K562 (cell line): ENCODE measurements around the gene TTLL10. TPM values are rescaled to one million over a fixed set of nuclear protein-coding genes. Genes with fewer than 3 reads are reported as not detected.

Experiments
- ATAC-seq: fragments of 200-7000 bp; cut with Tn5 transposase; 3 replicates; pipeline ENCODE4 v1.9.1; 2020; ENCODE audit warnings: moderate library complexity
- BruUV-seq: library from RNA; stranded (reverse); fragments of 400-500 nt; replicated peaks from 2 replicates; lab custom pipeline; 2021; lab: Mats Ljungman, UMichigan
- CTCF ChIA-PET: fragments of 300-600 bp; formaldehyde crosslinking; extraction: SDS; loops from one replicate; lab custom pipeline; 2021; ENCODE audit warnings: low intra/inter-chr PET ratio; lab: Yijun Ruan, JAX
- POLR2A ChIA-PET: fragments of 300-600, 350-650 bp; sonication (Branson Sonifier 250); formaldehyde crosslinking; extraction: SDS; loops from one replicate; lab custom pipeline; 2021; ENCODE audit warnings: antibody characterized with exemption, inconsistent platforms; lab: Yijun Ruan, JAX
- DNase-seq, 4 experiments: peaks; one replicate each; pipeline versions ENCODE4 v3.0.0 to v3.0.0-alpha.2; 2011 to 2018; ENCODE audit warnings: low spot score in 3 of 4, mixed read lengths in 3 of 4; ENCODE audit errors: extremely low read depth in 1 of 4
- FAIRE-seq: peaks from 2 replicates; lab custom pipeline; 2011; peaks lifted over from hg19 to GRCh38; lab: Jason Lieb, UNC
- H2AFZ ChIP-seq: 2 replicates; pipeline ENCODE4 v1.6.0; 2011; ENCODE audit warnings: low read depth, low read length, control low read depth, inconsistent platforms
- H3K27ac ChIP-seq: fragments of 200-600 bp; 3 replicates; pipeline ENCODE4 v1.8.0; 2011; ENCODE audit warnings: low read depth, mild to moderate bottlenecking, control low read depth, inconsistent platforms, low read length, moderate library complexity, mixed read lengths; ENCODE audit errors: extremely low read depth
- H3K27me3 ChIP-seq, 2 experiments: fragments of 300-600 bp in 1 of 2; 2 replicates in 1 of 2; 3 replicates in 1 of 2; pipeline versions ENCODE4 v1.6.0 to v1.8.0; 2011; ENCODE audit warnings: inconsistent platforms in 2 of 2, low read length in 2 of 2, mild to moderate bottlenecking in 1 of 2, mixed read lengths in 1 of 2, moderate library complexity in 1 of 2; ENCODE audit not compliant: control insufficient read depth in 2 of 2, insufficient read depth in 2 of 2
- H3K36me3 ChIP-seq: fragments of 300-600 bp; 3 replicates; pipeline ENCODE4 v1.8.0; 2011; ENCODE audit warnings: mild to moderate bottlenecking, low read length, inconsistent platforms; ENCODE audit not compliant: control insufficient read depth, insufficient read depth
- H3K4me1 ChIP-seq, 2 experiments: fragments of 200-600 bp in 1 of 2; replicated peaks in 1 of 2; 2 replicates in 1 of 2; 3 replicates in 1 of 2; pipeline versions ENCODE4 v1.5.1 to v1.8.0; 2011; ENCODE audit warnings: inconsistent platforms in 2 of 2, low read length in 2 of 2, mild to moderate bottlenecking in 1 of 2, mixed read lengths in 1 of 2, moderate library complexity in 1 of 2; ENCODE audit not compliant: control insufficient read depth in 2 of 2, insufficient read depth in 2 of 2
- H3K4me2 ChIP-seq: 2 replicates; pipeline ENCODE4 v1.6.1; 2011; ENCODE audit warnings: low read length, control low read depth, inconsistent platforms, mixed read lengths; ENCODE audit not compliant: insufficient read depth
- H3K4me3 ChIP-seq: fragments of 200-600 bp; sonication (generic), shearing (Covaris generic); 2 replicates; pipeline ENCODE4 v1.5.1; 2016; ENCODE audit warnings: control low read depth, inconsistent platforms
- H3K79me2 ChIP-seq: fragments of 200-600 bp; 3 replicates; pipeline ENCODE4 v1.8.0; 2011; ENCODE audit warnings: low read length, inconsistent platforms; ENCODE audit not compliant: control insufficient read depth, insufficient read depth
- H3K9ac ChIP-seq, 2 experiments: 2 replicates each; pipeline versions ENCODE4 v1.6.0 to v1.6.1; 2011; ENCODE audit warnings: low read depth in 2 of 2, low read length in 2 of 2, control low read depth in 1 of 2, inconsistent platforms in 1 of 2, mild to moderate bottlenecking in 1 of 2, mixed read lengths in 1 of 2; ENCODE audit not compliant: insufficient read depth in 1 of 2
- H3K9me1 ChIP-seq: one replicate; pipeline ENCODE4 v1.6.0; 2011; ENCODE audit warnings: inconsistent platforms, mild to moderate bottlenecking, low read length, moderate library complexity; ENCODE audit not compliant: control insufficient read depth, insufficient read depth
- H3K9me3 ChIP-seq: replicated peaks from 2 replicates; pipeline ENCODE4 v1.5.1; 2011; ENCODE audit warnings: low read depth, low read length, inconsistent platforms; ENCODE audit not compliant: control insufficient read depth, insufficient read depth
- H4K20me1 ChIP-seq: replicated peaks from 2 replicates; pipeline ENCODE4 v1.6.1; 2011; ENCODE audit warnings: low read length, inconsistent platforms, mixed read lengths; ENCODE audit not compliant: control insufficient read depth, insufficient read depth
- HMGN3 ChIP-seq: IDR thresholded peaks from 2 replicates; pipeline ENCODE4 v1.6.1; 2011; ENCODE audit warnings: borderline replicate concordance, low read depth, mild to moderate bottlenecking, mixed read lengths, low read length; ENCODE audit not compliant: insufficient read length; ENCODE audit errors: extremely low read depth
- MLLT1 ChIP-seq, 2 experiments: fragments of 450-650 bp; IDR thresholded peaks; 2 replicates each; pipeline ENCODE4 v1.6.1; 2016
- ZBTB33 ChIP-seq: sonication (generic); formaldehyde crosslinking; IDR thresholded peaks from 2 replicates; pipeline ENCODE4 v1.8.1; 2023; ENCODE audit warnings: mild to moderate bottlenecking, missing genetic modification reagents
- ZNF75A ChIP-seq: fragments of 450-650 bp; formaldehyde crosslinking; IDR thresholded peaks from 2 replicates; pipeline ENCODE4 v1.4.0; 2020; ENCODE audit warnings: mild to moderate bottlenecking
- WGBS: fragments of 100-300 bp; shearing (Covaris generic); methylation state at CpG from one replicate; pipeline ENCODE4 v1.1.6; 2016; ENCODE audit warnings: low coverage, mixed read lengths; ENCODE audit not compliant: insufficient coverage; ENCODE audit errors: missing lambda C conversion rate; 5-methylcytosine and 5-hydroxymethylcytosine counted together
- in situ Hi-C: fragments of 300-500 bp; cut with MboI; formaldehyde crosslinking; loops from 4 replicates; pipeline ENCODE4 v1.15.0; 2018; ENCODE audit warnings: inconsistent platforms, mixed read lengths
- intact Hi-C: fragments of 100-400 bp; cut with micrococcal nuclease; formaldehyde crosslinking; loops from 2 replicates; pipeline ENCODE4 v1.14.2; 2022
- polyA plus RNA-seq, 8 experiments: library from polyadenylated mRNA; depleted of rRNA in 4 of 8; stranded (reverse) in 5 of 8; unstranded in 3 of 8; fragments of >200 nt; fragmentation: Nextera tagmentation in 2 of 8; fragmentation: Illumina TruSeq in 1 of 8; extraction: Ambion mirVana in 2 of 8; extraction: Trizol in 1 of 8; gene quantifications; 2 replicates each; pipeline versions ENCODE4 v1.2.1 to v1.2.3, GENCODE V29; 2011 to 2014; ENCODE audit warnings: inconsistent platforms in 1 of 8, missing spikeins in 1 of 8
- total RNA-seq, 7 experiments: library from RNA; depleted of rRNA in 6 of 7; stranded (reverse); fragments of >200 nt in 6 of 7; fragmentation: Illumina TruSeq in 2 of 7; extraction: Trizol in 2 of 7; gene quantifications; 2 replicates each; pipeline versions ENCODE4 v1.2.1 to v1.2.3, GENCODE V29; 2011 to 2021; ENCODE audit warnings: low replicate concordance in 1 of 7

The TTLL10 gene
- total and polyA plus RNA-seq, 9 of the 15 experiments (the other 6 are each of a cell fraction or from before 2014, with no cell fraction given) = not detected

GRCh38 chr1:1217621-1218523, 44.2 kb downstream of the TTLL10 start:
- WGBS = 96% methylated on average over 38 of the region's 52 CpGs
- Histone ChIP-seq H3K27ac (no peak overlapping the region), H3K4me1 (peaks cover 0 to 74% of the 10 kb centered on the region in 2 experiments; a peak in 2 of 5 replicates), H3K9me3 (no peaks in the 10 kb centered on the region), H3K79me2 (0 out of 3 replicates have a peak, but pooled peaks cover under 1% of the 10 kb centered on the region), H2AFZ (no peak overlapping the region), H4K20me1 (peaks cover 2% of the 10 kb centered on the region; the same call in 1 of the 2 replicates), H3K4me2 (no peak overlapping the region), H3K27me3 (no peaks in the 10 kb centered on the region), H3K9ac (peak overlapping the region in 1 of 2 experiments; percentile 20; a peak in 1 of 4 replicates), H3K36me3 (peaks cover 72% of the 10 kb centered on the region; the same call in 2 of the 3 replicates), H3K4me3 (no peak overlapping the region), H3K9me1 (no peaks in the 10 kb centered on the region)
- FAIRE-seq (no peak), ATAC-seq (no peak), DNase-seq (no peak)
- in situ Hi-C loops (no loop called here), intact Hi-C loops (no loop called here)
- CTCF ChIA-PET = no interaction called here
- POLR2A ChIA-PET = interaction anchor here (0.6 to 2.4 kb wide), 2 partner anchors 12 to 13 kb away, joined by 3 to 12 read pairs; partner anchors contain the start of genes B3GALT6 and SDF4
- BruUV-seq = no TSS peak
- no peak for TF ChIP-seq ZNF75A
- peak; percentile 33; the same call in 1 of the 2 replicates for TF ChIP-seq ZBTB33 (CRISPR knock-in tag)
- TF ChIP-seq MLLT1 (IDR thresholded peaks at IDR 0.05) = peak in 1 of 2 experiments; percentile 50; a peak in 1 of 4 replicates
- TF ChIP-seq HMGN3 = peak; percentile 7
